Gastroesophageal sphincter (tissue), 4 donors: Measurements from ENCODE around the gene KRTAP17-1. TPM values are rescaled to one million over a fixed set of nuclear protein-coding genes. Genes with fewer than 3 reads are reported as not detected.
"Not testable (repeated sequence)": the region's sequence is repeated elsewhere in the genome, so short reads cannot be mapped to it uniquely, and the experiment has no call there.

Experiments
- ATAC-seq: fragments of 150-250 bp; one replicate; pipeline ENCODE4 v1.9.1; 2016; ENCODE audit warnings: mild to moderate bottlenecking, moderate library complexity
- H3K27ac ChIP-seq, 4 donors: fragments of 200-600 bp; sonication (generic) in 3 of 4; 1 replicate in 3 of 4; 2 replicates in 1 of 4; pipeline ENCODE4 v1.5.1; 2016 to 2019
- H3K27me3 ChIP-seq: fragments of 200-600 bp; sonication (generic); one replicate; pipeline ENCODE4 v1.5.1; 2019
- H3K36me3 ChIP-seq, 2 donors: fragments of 200-600 bp; sonication (generic); one replicate each; pipeline ENCODE4 v1.5.1; 2019; ENCODE audit warnings: control low read depth in 1 of 2
- H3K4me1 ChIP-seq, 3 donors: fragments of 200-600 bp; sonication (generic); 1 replicate in 2 of 3; 2 replicates in 1 of 3; pipeline ENCODE4 v1.5.1; 2016 to 2019; ENCODE audit warnings: control low read depth in 2 of 3
- H3K4me3 ChIP-seq, 2 donors: fragments of 200-600 bp; sonication (generic); one replicate each; pipeline ENCODE4 v1.5.1; 2019; ENCODE audit warnings: mild to moderate bottlenecking in 1 of 2, moderate library complexity in 1 of 2
- H3K9me3 ChIP-seq, 3 donors: fragments of 200-600 bp; sonication (generic); one replicate each; pipeline ENCODE4 v1.5.1; 2017 to 2019; ENCODE audit warnings: control low read depth in 2 of 3
- EP300 ChIP-seq: sonication (generic); formaldehyde crosslinking; IDR thresholded peaks from one replicate; pipeline ENCODE4 v1.6.1; 2017; ENCODE audit warnings: antibody characterized with exemption, mild to moderate bottlenecking
- POLR2A ChIP-seq, 2 donors: fragments of 450-650 bp; IDR thresholded peaks; one replicate each; pipeline ENCODE4 v1.6.1; 2017; ENCODE audit warnings: antibody characterized with exemption in 2 of 2, mild to moderate bottlenecking in 2 of 2, moderate library complexity in 1 of 2
- POLR2AphosphoS5 ChIP-seq: sonication (generic); formaldehyde crosslinking; IDR thresholded peaks from one replicate; pipeline ENCODE4 v1.6.1; 2017; ENCODE audit warnings: antibody characterized with exemption
- WGBS, 2 donors: methylation state at CpG; one replicate each; pipeline ENCODE4 v1.1.5; 2018; ENCODE audit warnings: low coverage in 1 of 2; 5-methylcytosine and 5-hydroxymethylcytosine counted together
- total RNA-seq, 4 donors: library from RNA; depleted of rRNA; stranded (reverse); fragments of >200 nt; gene quantifications; one replicate each; pipeline ENCODE4 v1.1.0, GENCODE V29; 2016
- TF ChIP-seq, protein P1 (sequence below), 4 experiments: fragments of 200-600 bp in 2 of 4; fragments of 450-650 bp in 2 of 4; sonication (generic) in 1 of 4; IDR thresholded peaks; one replicate each; pipeline ENCODE4 v1.5.1; 2017 to 2019; ENCODE audit warnings: antibody characterized with exemption in 4 of 4, mild to moderate bottlenecking in 2 of 4, moderate library complexity in 2 of 4

The KRTAP17-1 gene
- total RNA-seq, 4 donors from 2014 or later: not detected

DNA sequence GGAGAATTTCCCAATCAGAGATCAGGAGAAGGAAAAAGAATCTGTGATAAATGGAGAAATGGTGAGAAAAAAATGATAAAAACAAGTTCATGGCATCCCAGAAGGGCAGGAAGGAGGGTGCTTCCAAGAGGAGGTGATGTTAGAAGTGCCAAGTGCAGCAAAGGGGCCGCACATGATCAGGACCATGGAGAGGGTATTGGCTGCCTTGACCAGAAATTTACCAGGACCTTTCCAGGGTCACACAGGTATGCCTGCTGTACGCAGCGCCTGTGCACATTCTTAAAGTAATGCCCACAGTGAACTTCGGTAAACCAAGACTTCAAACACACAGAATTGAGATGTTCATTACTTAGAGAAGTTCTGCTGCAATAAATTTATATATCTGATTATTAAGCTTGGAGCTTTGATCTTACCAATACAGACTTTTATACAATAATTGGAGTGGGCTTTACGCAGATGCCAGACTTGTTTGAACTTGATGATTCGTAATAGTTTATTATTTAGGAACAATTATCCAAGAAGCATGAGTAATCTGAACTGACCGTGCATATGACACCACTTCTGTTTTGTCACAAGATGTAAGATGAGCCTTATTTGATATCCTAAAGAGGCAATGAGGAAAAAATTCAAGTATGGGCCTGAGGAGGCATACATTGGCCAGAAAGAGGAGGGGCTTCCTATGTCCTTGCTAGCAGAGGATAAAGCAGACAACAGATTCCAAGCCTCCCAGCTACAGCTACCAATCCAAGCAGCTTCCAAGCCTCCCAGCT, 37.3 kb upstream of the KRTAP17-1 start:
- Histone ChIP-seq H3K4me3 (no peak overlapping the region), H3K9me3 (peaks cover 0 to 4% (median 0%) of the 10 kb centered on the region in 3 donors), H3K27me3 (no peaks in the 10 kb centered on the region), H3K27ac (no peak overlapping the region), H3K4me1 (no peaks in the 10 kb centered on the region), H3K36me3 (no peaks in the 10 kb centered on the region)
- no peak for TF ChIP-seq POLR2A (IDR thresholded peaks at IDR 0.05)
- TF ChIP-seq POLR2AphosphoS5: no peak
- TF ChIP-seq, protein P1, sequence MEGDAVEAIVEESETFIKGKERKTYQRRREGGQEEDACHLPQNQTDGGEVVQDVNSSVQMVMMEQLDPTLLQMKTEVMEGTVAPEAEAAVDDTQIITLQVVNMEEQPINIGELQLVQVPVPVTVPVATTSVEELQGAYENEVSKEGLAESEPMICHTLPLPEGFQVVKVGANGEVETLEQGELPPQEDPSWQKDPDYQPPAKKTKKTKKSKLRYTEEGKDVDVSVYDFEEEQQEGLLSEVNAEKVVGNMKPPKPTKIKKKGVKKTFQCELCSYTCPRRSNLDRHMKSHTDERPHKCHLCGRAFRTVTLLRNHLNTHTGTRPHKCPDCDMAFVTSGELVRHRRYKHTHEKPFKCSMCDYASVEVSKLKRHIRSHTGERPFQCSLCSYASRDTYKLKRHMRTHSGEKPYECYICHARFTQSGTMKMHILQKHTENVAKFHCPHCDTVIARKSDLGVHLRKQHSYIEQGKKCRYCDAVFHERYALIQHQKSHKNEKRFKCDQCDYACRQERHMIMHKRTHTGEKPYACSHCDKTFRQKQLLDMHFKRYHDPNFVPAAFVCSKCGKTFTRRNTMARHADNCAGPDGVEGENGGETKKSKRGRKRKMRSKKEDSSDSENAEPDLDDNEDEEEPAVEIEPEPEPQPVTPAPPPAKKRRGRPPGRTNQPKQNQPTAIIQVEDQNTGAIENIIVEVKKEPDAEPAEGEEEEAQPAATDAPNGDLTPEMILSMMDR (IDR thresholded peaks at IDR 0.05): no peak
- no peak for TF ChIP-seq EP300
- ATAC-seq: no peak
- whole genome bisulfite sequencing, 2 donors: 68 to 84% methylated on average over 6 to 7 of the region's 7 CpGs

DNA sequence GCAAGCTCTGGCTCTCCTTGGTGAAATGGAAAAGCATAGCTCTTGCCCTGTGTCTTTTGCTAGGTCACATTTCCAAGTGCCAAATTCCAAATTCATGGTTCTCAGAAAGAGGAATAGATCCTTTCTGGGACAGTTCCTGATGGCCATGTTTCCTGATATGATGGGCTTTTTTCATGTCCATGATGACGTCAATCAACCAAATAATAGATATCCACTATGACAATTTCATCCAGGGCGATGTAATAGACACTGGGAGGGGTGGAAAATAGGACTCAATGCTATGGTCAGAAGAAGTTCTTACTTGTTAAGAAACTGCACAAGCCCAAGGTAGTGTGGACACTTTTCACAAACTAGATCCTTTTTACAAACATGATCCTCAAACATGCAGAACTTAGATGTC, 35.7 kb upstream of the KRTAP17-1 start:
- WGBS, 2 donors: 75 to 88% methylated on average over 1 to 2 of the region's 2 CpGs
- Histone ChIP-seq H3K4me3 (no peak overlapping the region), H3K36me3 (no peaks in the 10 kb centered on the region), H3K27ac (no peak overlapping the region), H3K27me3 (no peaks in the 10 kb centered on the region), H3K4me1 (no peaks in the 10 kb centered on the region), H3K9me3 (peaks cover 0 to 2% (median 0%) of the 10 kb centered on the region in 3 donors)
- no peak for ATAC-seq
- TF ChIP-seq POLR2A (IDR thresholded peaks at IDR 0.05) (no peak), POLR2AphosphoS5 (no peak), EP300 (no peak)
- TF ChIP-seq, protein P1 (IDR thresholded peaks at IDR 0.05): no peak

DNA sequence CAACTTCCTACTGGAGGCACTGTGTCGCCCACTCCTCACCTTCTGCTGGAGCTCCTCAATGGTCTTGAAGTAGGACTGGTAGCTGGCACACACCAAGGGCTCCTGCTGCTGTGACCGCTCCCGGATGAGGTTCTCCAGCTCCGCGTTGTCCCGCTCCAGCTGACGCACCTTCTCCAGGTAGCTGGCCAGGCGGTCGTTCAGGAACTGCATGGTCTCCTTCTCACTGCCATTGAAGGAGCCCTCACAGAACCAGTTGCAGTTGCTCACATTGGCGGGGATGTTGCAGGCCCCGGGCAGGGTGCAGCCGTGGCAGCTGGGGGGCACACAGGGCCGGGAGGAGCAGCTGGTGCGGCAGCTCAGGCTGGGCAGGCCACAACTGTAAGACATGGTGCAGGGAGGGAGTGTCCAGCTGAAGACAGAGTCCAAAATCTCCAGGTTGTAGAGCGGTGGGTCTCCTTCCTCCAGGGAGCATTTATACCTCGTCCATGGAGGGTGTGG, 34.9 kb upstream of the KRTAP17-1 start, which contains the start of gene KRT33A:
TSS of gene KRT33A (minus strand) at position 448 of the 498 bp plus-strand sequence. CDS start at position 387, 61 bp downstream.
- WGBS, 2 donors: 69 to 86% methylated on average over 2 to 9 of the region's 16 CpGs
- H3K27ac ChIP-seq, ATAC-seq, H3K27me3 ChIP-seq, H3K36me3 ChIP-seq, H3K4me1 ChIP-seq, H3K4me3 ChIP-seq, H3K9me3 ChIP-seq: not testable (repeated sequence)

DNA sequence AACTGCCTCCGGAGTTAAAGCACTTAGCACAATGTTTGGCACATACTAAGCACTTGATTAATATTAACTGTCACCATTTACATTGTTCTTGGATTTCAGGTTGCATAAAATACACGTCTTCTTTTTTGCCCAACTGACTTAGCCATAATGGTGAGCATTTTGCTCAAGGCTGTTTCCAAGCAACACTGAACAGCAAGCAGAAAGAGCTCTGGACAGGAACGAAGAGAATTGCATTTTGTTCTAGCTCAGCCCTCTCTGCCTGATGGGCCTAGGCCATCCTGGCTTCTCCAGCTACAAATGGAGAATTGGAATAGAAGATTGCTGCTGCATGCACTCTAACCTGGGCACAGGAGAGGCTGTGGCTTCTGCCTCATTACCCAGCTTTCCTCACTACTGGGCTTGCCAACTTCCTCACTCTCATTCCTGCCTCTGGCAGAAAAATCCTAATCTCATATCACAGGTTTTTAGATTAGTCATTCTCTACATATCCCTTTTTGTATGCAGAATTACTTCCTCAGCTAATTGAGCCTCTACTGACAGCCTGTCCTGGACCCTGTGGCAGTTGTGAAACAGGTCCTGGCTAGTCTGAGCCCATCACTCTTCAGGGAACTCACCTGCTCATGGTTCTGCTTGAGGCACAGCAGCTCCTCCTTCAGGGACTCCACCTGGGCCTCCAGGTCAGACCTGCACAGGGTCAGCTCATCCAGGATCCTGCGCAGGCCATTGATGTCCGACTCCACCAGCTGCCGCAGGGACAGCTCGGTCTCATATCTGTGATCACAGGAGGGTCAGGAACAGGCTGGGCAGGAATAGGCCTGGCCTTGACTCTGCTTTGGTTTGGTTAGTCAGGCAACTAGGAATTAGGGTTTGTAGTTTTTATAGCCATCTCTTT, 32.6 kb upstream of the KRTAP17-1 start:
- no peak overlapping the region for H3K27ac ChIP-seq
- no peak for ATAC-seq
- no peaks in the 10 kb centered on the region for H3K36me3 ChIP-seq
- WGBS, 2 donors: 73 to 74% methylated on average over 5 to 7 of the region's 7 CpGs
- H3K27me3 ChIP-seq: no peaks in the 10 kb centered on the region
- TF ChIP-seq EP300: no peak
- no peak for TF ChIP-seq POLR2AphosphoS5
- no peak for TF ChIP-seq POLR2A (IDR thresholded peaks at IDR 0.05)
- TF ChIP-seq, protein P1 (IDR thresholded peaks at IDR 0.05): no peak
- no peaks in the 10 kb centered on the region for H3K9me3 ChIP-seq
- no peak overlapping the region for H3K4me3 ChIP-seq
- no peaks in the 10 kb centered on the region for H3K4me1 ChIP-seq

DNA sequence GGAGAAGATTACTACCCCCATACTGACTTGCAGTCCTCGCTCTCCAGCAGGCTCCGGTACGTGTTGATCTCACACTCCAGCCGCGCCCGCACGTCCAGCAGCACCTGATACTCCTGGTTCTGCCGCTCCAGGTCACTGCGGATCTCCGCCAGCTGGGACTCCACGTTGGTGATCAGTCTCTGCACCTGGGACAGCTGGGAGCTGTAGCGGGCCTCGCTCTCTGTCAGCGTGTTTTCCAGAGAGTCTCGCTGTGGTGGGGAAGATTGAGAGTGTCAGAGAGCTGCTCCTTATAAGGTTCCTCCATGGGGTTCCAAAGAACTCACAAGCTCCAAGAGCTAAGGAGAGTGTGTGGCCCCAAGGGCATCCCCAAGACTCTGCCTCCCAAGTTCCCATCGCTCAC, 30.9 kb upstream of the KRTAP17-1 start:
- H3K9me3 ChIP-seq, H3K27ac ChIP-seq, H3K27me3 ChIP-seq, H3K4me1 ChIP-seq, H3K36me3 ChIP-seq, H3K4me3 ChIP-seq, ATAC-seq: not testable (repeated sequence)
- WGBS, 2 donors: 60% methylated on average over 3 of the region's 16 CpGs; no CpG with 5 or more reads in 1 of the 2 donors
